Esophagus muscularis mucosa (tissue), 3 donors: ENCODE measurements around the gene WNT5B.

Source experiments
- CTCF ChIP-seq, 3 experiments: fragments of 200-600 bp in 2 of 3; fragments of 450-650 bp in 1 of 3; sonication (generic) in 2 of 3; IDR thresholded peaks; one replicate each; pipeline ENCODE4 v1.5.1; 2017 to 2019; ENCODE audit warnings: antibody characterized with exemption in 3 of 3, mild to moderate bottlenecking in 2 of 3, moderate library complexity in 1 of 3
- POLR2A ChIP-seq: fragments of 450-650 bp; IDR thresholded peaks from one replicate; pipeline ENCODE4 v1.6.1; 2017; ENCODE audit warnings: antibody characterized with exemption, moderate library complexity, mild to moderate bottlenecking, low read depth

DNA sequence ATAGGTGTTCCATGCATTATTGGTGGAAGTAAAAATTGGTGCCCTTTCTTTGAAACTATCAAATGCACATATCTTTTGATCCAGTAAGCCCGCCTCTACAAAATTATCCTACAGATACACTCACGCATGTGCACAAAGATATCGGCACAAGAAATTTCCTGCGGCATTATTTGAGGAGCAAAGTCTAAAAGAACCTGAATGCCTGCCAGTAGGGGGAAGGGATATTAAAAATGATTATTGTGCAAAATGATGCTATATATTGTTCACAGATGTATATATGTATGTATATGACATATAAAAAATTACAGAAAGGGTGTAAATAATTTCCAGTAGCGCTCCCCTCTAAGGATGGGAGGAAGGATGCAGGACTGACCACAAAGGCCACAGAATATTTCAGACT is 37.2 kb downstream of the WNT5B start:
- TF ChIP-seq CTCF (IDR thresholded peaks at IDR 0.05) (no peak), POLR2A (no peak)
